ENCODE results near the gene LIPN. TPM values are rescaled to one million over a fixed set of nuclear protein-coding genes. Genes with fewer than 3 reads are reported as not detected.

LIPN gene
- total and polyA plus RNA-seq, 2 donors (not counting 3 experiments of a cell fraction or from before 2014, with no cell fraction given), result not detected

GRCh38 chr10:88725798-88726197 is 34.0 kb upstream of the LIPN start:
- Histone ChIP-seq H3K27ac (ENCODE audit: insufficient read depth, low read depth, low read length) (no peak overlapping the region), H3K9ac (replicated peaks; ENCODE audit: extremely low read depth, insufficient read depth, low read length) (no peak overlapping the region), H2AFZ (ENCODE audit: low read depth, low read length) (no peak overlapping the region), H3K9me1 (replicated peaks; ENCODE audit: control insufficient read depth, extremely low read depth, insufficient read depth, low read length) (no peaks in the 10 kb centered on the region), H3K27me3 (ENCODE audit: control insufficient read depth in 2 of 2, insufficient read depth in 2 of 2, low read length in 2 of 2) (peaks cover 3 to 13% of the 10 kb centered on the region in 2 experiments), H3K4me3 (replicated peaks in 1 of 3; ENCODE audit: insufficient read depth in 1 of 3, low read depth in 1 of 3, low read length in 3 of 3) (no peak overlapping the region), H3K79me2 (ENCODE audit: control insufficient read depth, insufficient read depth, low read length) (no peaks in the 10 kb centered on the region), H3K9me3 (replicated peaks; ENCODE audit: control insufficient read depth, insufficient read depth, low read length) (no peaks in the 10 kb centered on the region), H3K36me3 (ENCODE audit: control insufficient read depth in 2 of 2, extremely low read depth in 1 of 2, insufficient read depth in 2 of 2, low read length in 2 of 2) (no peaks in the 10 kb centered on the region), H4K20me1 (replicated peaks; ENCODE audit: control insufficient read depth, extremely low read depth, insufficient read depth, low read length) (no peaks in the 10 kb centered on the region), H3K4me1 (ENCODE audit: control insufficient read depth, extremely low read depth, insufficient read depth, low read length) (no peaks in the 10 kb centered on the region), H3K4me2 (ENCODE audit: insufficient read depth, low read length) (no peak overlapping the region)
- dilution Hi-C loops (cut with MboI; ENCODE audit: extremely low pct_ligation_motif_present, low sequenced_read_pairs) (no loop called here), intact Hi-C loops (cut with micrococcal nuclease) (no loop called here)
- no peak for DNase-seq (ENCODE audit: low read depth, low spot score)
- BruUV-seq (replicated peaks), result no TSS peak
- no peak for FAIRE-seq
- ChIA-PET POLR2A (no interaction called here), CTCF (no interaction called here)
- TF ChIP-seq CTCF (IDR thresholded peaks at IDR 0.05; ENCODE audit: extremely low read depth in 1 of 2, insufficient read depth in 1 of 2, low read depth in 1 of 2, low read length in 2 of 2) (no peak), POLR2A (IDR thresholded peaks at IDR 0.05; ENCODE audit: low read depth, low read length) (no peak), FOS (IDR thresholded peaks at IDR 0.05; ENCODE audit: borderline replicate concordance, insufficient read depth, low read length) (no peak), MAX (IDR thresholded peaks at IDR 0.05; ENCODE audit: insufficient read depth, insufficient read length) (no peak), POLR2AphosphoS5 (IDR thresholded peaks at IDR 0.05; ENCODE audit: insufficient read depth, low read depth, low read length) (no peak), EZH2 (IDR thresholded peaks at IDR 0.05; ENCODE audit: borderline replicate concordance, low read depth, low read length, severe bottlenecking) (no peak), GATA2 (IDR thresholded peaks at IDR 0.05; ENCODE audit: insufficient read depth, insufficient read length, low read depth, low read length) (no peak), MYC (IDR thresholded peaks at IDR 0.05; ENCODE audit: low read depth, low read length) (no peak), JUN (IDR thresholded peaks at IDR 0.05; ENCODE audit: borderline replicate concordance, insufficient read depth, insufficient read length, low read depth) (no peak)

Measured in endothelial cell of umbilical vein (primary cell).